IMR-90 (cell line): Measurements from ENCODE around the gene GP1BA.

ENCODE experiments used
- BHLHE40 ChIP-seq: fragments of 150-350 bp; IDR thresholded peaks from 2 replicates; pipeline ENCODE4 v1.6.1; 2016; ENCODE audit warnings: mild to moderate bottlenecking, low read depth, low read length
- CTCF ChIP-seq: conservative IDR thresholded peaks from 2 replicates; pipeline ENCODE4 v1.5.1; 2012; ENCODE audit warnings: mild to moderate bottlenecking, low read depth, low read length, improper control_type of control experiment
- FOS ChIP-seq: fragments of 150-350 bp; IDR thresholded peaks from 2 replicates; pipeline ENCODE4 v1.6.1; 2016; ENCODE audit warnings: low read depth, low read length

GRCh38 chr17:4948931-4949320 is 16.8 kb downstream of the GP1BA start:
- TF ChIP-seq CTCF (no peak), BHLHE40 (peak; percentile 41; the same call in 1 of the 2 replicates), FOS (no peak)
